A673 (cell line): ENCODE results near the gene CEP131.

Source experiments
- EZH2 ChIP-seq: fragments of 200-600 bp; sonication (generic); IDR thresholded peaks from 2 replicates; pipeline ENCODE4 v1.6.1; 2017; ENCODE audit warnings: borderline replicate concordance, low read depth, mild to moderate bottlenecking, mixed read lengths, antibody characterized with exemption, low read length; ENCODE audit not compliant: poor library complexity, severe bottlenecking
- TF ChIP-seq, protein P1 (sequence below): fragments of 300-800, 200-600 bp; sonication (generic); conservative IDR thresholded peaks from 2 replicates; pipeline ENCODE4 v1.5.1; 2017; ENCODE audit warnings: low read depth, mild to moderate bottlenecking, antibody characterized with exemption, low read length, moderate library complexity, mixed read lengths

DNA sequence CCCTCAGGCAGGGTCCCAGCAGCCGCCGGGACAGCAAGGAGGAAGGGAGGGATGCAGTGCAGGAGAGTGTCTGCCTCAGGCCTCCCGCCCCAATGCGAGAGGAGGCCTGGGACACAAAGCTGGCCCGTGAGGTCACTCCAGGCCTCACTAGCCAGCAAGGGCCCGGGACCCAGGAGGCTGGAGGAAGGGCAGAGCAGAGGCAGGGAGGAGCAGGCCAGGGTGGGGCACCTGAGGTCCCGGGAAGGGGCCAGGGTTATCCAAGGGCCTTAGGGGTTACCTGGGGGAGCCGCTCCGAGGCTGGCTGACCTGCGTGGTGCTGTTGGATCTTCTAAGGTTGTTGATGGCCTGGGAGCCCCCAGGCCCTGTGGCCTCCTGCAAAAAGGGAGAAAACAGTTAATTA, 14.1 kb downstream of the CEP131 start:
- TF ChIP-seq, protein P1, sequence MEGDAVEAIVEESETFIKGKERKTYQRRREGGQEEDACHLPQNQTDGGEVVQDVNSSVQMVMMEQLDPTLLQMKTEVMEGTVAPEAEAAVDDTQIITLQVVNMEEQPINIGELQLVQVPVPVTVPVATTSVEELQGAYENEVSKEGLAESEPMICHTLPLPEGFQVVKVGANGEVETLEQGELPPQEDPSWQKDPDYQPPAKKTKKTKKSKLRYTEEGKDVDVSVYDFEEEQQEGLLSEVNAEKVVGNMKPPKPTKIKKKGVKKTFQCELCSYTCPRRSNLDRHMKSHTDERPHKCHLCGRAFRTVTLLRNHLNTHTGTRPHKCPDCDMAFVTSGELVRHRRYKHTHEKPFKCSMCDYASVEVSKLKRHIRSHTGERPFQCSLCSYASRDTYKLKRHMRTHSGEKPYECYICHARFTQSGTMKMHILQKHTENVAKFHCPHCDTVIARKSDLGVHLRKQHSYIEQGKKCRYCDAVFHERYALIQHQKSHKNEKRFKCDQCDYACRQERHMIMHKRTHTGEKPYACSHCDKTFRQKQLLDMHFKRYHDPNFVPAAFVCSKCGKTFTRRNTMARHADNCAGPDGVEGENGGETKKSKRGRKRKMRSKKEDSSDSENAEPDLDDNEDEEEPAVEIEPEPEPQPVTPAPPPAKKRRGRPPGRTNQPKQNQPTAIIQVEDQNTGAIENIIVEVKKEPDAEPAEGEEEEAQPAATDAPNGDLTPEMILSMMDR: no peak
- no peak for TF ChIP-seq EZH2
